ENCODE measurements around the gene HHATL.
A peak's percentile ranks its signal among the peaks of the same experiment; 100 is the strongest.

- TF ChIP-seq ZBTB21 (tag by site-specific recombination; IDR thresholded peaks at IDR 0.05) (no peak), CTCF (tag by site-specific recombination; IDR thresholded peaks at IDR 0.05) (no peak), GLI2 (tag by site-specific recombination; IDR thresholded peaks at IDR 0.05; ENCODE audit: borderline replicate concordance, low read depth) (no peak), REST (tag by site-specific recombination; IDR thresholded peaks at IDR 0.05) (no peak), PBX3 (CRISPR knock-in tag; IDR thresholded peaks at IDR 0.05) (no peak), ZNF785 (tag by site-specific recombination; IDR thresholded peaks at IDR 0.05) (no peak), ZNF10 (tag by site-specific recombination; IDR thresholded peaks at IDR 0.05) (no peak), ZNF175 (tag by site-specific recombination; IDR thresholded peaks at IDR 0.05) (no peak), SCRT2 (tag by site-specific recombination; IDR thresholded peaks at IDR 0.05) (peak; percentile 51; the same call in 1 of the 2 replicates), PRDM1 (tag by site-specific recombination; IDR thresholded peaks at IDR 0.05) (no peak)
Measured at GRCh38 chr3:42680806-42681205, 21.8 kb downstream of the HHATL start.
